Measurements from ENCODE around the gene CRKL.
A peak's percentile ranks its signal among the peaks of the same experiment; 100 is the strongest.
"Not testable (repeated sequence)": the region's sequence is repeated elsewhere in the genome, so short reads cannot be mapped to it uniquely, and the experiment has no call there.

Gene CRKL

GRCh38 chr22:20901093-20902033 lies 15.8 kb upstream of the CRKL start:
- not testable (repeated sequence) for DNase-seq (ENCODE audit: low read depth)

- no peak for DNase-seq (ENCODE audit: low read depth)
These were observed 14.1 kb upstream of the CRKL start for GRCh38 chr22:20903093-20903492.

GRCh38 chr22:20904008-20904979 lies 12.9 kb upstream of the CRKL start:
- DNase-seq (ENCODE audit: low read depth): peak; percentile 89

GRCh38 chr22:20904980-20905355 lies 12.2 kb upstream of the CRKL start:
- DNase-seq (ENCODE audit: low read depth): no peak

GRCh38 chr22:20905415-20906386 lies 11.5 kb upstream of the CRKL start:
- DNase-seq (ENCODE audit: low read depth): no peak

GRCh38 chr22:20906387-20906767 lies 10.8 kb upstream of the CRKL start:
- no peak for DNase-seq (ENCODE audit: low read depth)

GRCh38 chr22:20908717-20909116 lies 8.5 kb upstream of the CRKL start:
- not testable (repeated sequence) for DNase-seq (ENCODE audit: low read depth)

- no peak for DNase-seq (ENCODE audit: low read depth)
These were observed 7.5 kb upstream of the CRKL start for GRCh38 chr22:20909543-20910303.

GRCh38 chr22:20912494-20912893 lies 4.7 kb upstream of the CRKL start:
- DNase-seq (ENCODE audit: low read depth): no peak

GRCh38 chr22:20918663-20919218 lies 1.5 kb downstream of the CRKL start:
- DNase-seq (ENCODE audit: low read depth): no peak

- DNase-seq (ENCODE audit: low read depth): no peak
These were observed 2.5 kb downstream of the CRKL start for GRCh38 chr22:20919718-20920117.

GRCh38 chr22:20920881-20921203 lies 3.6 kb downstream of the CRKL start:
- DNase-seq (ENCODE audit: low read depth): no peak

- DNase-seq (ENCODE audit: low read depth): no peak
These were observed 5.0 kb downstream of the CRKL start for GRCh38 chr22:20922141-20922751.

- DNase-seq (ENCODE audit: low read depth): no peak
These were observed 9.0 kb downstream of the CRKL start for GRCh38 chr22:20926243-20926642.

GRCh38 chr22:20927940-20928572 lies 10.8 kb downstream of the CRKL start:
- no peak for DNase-seq (ENCODE audit: low read depth)

GRCh38 chr22:20928573-20928967 lies 11.4 kb downstream of the CRKL start:
- DNase-seq (ENCODE audit: low read depth): no peak

GRCh38 chr22:20930004-20930403 lies 12.8 kb downstream of the CRKL start:
- DNase-seq (ENCODE audit: low read depth): no peak

- DNase-seq (ENCODE audit: low read depth): not testable (repeated sequence)
These were observed 13.2 kb downstream of the CRKL start for GRCh38 chr22:20930435-20930834.

- DNase-seq (ENCODE audit: low read depth): no peak
These were observed 14.0 kb downstream of the CRKL start for GRCh38 chr22:20931126-20931654.

Measured in non-pigmented ciliary epithelial cell (primary cell).